ENCODE data around the gene KIAA1328.

DNA sequence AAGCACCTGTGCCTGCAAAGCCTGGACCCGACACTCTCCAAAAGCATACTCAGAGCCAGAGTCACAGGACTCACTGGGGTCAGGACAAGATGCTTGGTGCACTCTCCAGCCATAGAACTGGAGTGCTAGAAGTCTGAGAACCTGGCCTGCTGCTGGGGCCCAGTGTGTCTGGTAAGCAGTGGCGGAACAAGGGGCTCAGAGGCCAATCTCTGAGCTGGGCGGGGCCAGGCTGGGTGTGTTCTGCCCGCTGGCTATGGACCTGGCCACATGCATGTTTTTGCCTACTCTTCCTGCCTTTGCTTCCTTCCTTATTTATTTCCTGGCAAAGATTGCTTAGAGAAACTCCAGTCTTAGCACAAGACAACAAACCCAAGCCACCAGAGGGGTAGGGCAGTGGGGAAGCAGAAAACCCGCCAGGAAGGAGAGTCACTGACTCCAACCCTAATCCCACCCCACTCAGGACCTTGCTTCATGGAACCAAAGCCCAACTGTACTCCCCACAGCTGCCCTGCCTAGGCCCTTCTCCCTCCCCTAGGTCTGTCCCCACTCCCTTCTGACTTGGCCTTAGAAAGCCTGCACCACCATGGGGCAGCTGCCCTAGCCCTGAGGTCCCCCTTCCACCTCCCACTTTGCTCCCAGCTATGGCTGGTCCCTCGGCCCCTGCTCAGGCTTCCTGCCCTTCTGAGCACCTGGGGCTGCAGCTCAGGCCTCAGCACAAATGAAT is 421.1 kb downstream of the KIAA1328 start:
- TF ChIP-seq, protein P1, sequence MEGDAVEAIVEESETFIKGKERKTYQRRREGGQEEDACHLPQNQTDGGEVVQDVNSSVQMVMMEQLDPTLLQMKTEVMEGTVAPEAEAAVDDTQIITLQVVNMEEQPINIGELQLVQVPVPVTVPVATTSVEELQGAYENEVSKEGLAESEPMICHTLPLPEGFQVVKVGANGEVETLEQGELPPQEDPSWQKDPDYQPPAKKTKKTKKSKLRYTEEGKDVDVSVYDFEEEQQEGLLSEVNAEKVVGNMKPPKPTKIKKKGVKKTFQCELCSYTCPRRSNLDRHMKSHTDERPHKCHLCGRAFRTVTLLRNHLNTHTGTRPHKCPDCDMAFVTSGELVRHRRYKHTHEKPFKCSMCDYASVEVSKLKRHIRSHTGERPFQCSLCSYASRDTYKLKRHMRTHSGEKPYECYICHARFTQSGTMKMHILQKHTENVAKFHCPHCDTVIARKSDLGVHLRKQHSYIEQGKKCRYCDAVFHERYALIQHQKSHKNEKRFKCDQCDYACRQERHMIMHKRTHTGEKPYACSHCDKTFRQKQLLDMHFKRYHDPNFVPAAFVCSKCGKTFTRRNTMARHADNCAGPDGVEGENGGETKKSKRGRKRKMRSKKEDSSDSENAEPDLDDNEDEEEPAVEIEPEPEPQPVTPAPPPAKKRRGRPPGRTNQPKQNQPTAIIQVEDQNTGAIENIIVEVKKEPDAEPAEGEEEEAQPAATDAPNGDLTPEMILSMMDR (IDR thresholded peaks at IDR 0.05), result no peak
- no peak for TF ChIP-seq POLR2A (IDR thresholded peaks at IDR 0.05)

All from esophagus squamous epithelium (tissue), 4 donors.